HepG2 (cell line): ENCODE data around the gene C14orf119. TPM values are rescaled to one million over a fixed set of nuclear protein-coding genes. Genes with fewer than 3 reads are reported as not detected.

Source experiments
- CREB1 ChIP-seq, 2 experiments: fragments of 450-650 bp in 1 of 2; IDR thresholded peaks; 2 replicates each; pipeline ENCODE4 v1.6.1; 2016 to 2017; ENCODE audit warnings: control low read depth in 1 of 2, mild to moderate bottlenecking in 1 of 2, missing compliant biosample characterization in 1 of 2, missing genetic modification characterization in 1 of 2
- CREM ChIP-seq, 2 experiments: sonication (generic) in 1 of 2; formaldehyde crosslinking in 1 of 2; IDR thresholded peaks; 2 replicates each; pipeline versions ENCODE4 v1.4.0 to v1.6.1; 2016 to 2020; ENCODE audit warnings: antibody characterized with exemption in 1 of 2, mild to moderate bottlenecking in 1 of 2, missing genetic modification reagents in 1 of 2
- DR1 ChIP-seq: sonication (generic); formaldehyde crosslinking; IDR thresholded peaks from 2 replicates; pipeline ENCODE4 v1.8.0; 2021; ENCODE audit warnings: mild to moderate bottlenecking, missing genetic modification reagents, inconsistent platforms
- EP300 ChIP-seq, 3 experiments: sonication (generic) in 1 of 3; formaldehyde crosslinking in 1 of 3; IDR thresholded peaks; 2 replicates each; pipeline versions ENCODE4 v1.5.1 to v1.6.1; 2011 to 2020; ENCODE audit warnings: low read depth in 2 of 3, low read length in 2 of 3, borderline replicate concordance in 1 of 3, improper control_type of control experiment in 1 of 3, mild to moderate bottlenecking in 1 of 3, missing genetic modification reagents in 1 of 3, moderate library complexity in 1 of 3
- FIP1L1 ChIP-seq: fragments of 200-400 bp; formaldehyde crosslinking; IDR thresholded peaks from 2 replicates; pipeline ENCODE4 v1.6.1; 2018; ENCODE audit warnings: low read depth, mild to moderate bottlenecking, low read length, moderate library complexity, borderline replicate concordance; ENCODE audit not compliant: insufficient read depth
- FOSL2 ChIP-seq: sonication (generic); formaldehyde crosslinking; IDR thresholded peaks from 2 replicates; pipeline ENCODE4 v1.4.0; 2020; ENCODE audit warnings: missing genetic modification reagents
- JDP2 ChIP-seq: sonication (generic); formaldehyde crosslinking; IDR thresholded peaks from 2 replicates; pipeline ENCODE4 v1.8.1; 2022; ENCODE audit warnings: missing genetic modification reagents, borderline replicate concordance
- KLF6 ChIP-seq: IDR thresholded peaks from 2 replicates; pipeline ENCODE4 v1.8.0; 2016; ENCODE audit warnings: missing biosample characterization, missing genetic modification reagents
- KLF9 ChIP-seq: IDR thresholded peaks from 2 replicates; pipeline ENCODE4 v1.6.1; 2016; ENCODE audit warnings: low read depth
- NONO ChIP-seq, 2 experiments: fragments of 450-650 bp in 1 of 2; sonication (generic) in 1 of 2; formaldehyde crosslinking in 1 of 2; IDR thresholded peaks in 1 of 2; conservative IDR thresholded peaks in 1 of 2; 2 replicates each; pipeline versions ENCODE4 v1.6.1 to v1.8.0; 2017 to 2022; ENCODE audit warnings: mild to moderate bottlenecking in 1 of 2, missing genetic modification reagents in 1 of 2, moderate library complexity in 1 of 2
- PAXIP1 ChIP-seq: sonication (generic); formaldehyde crosslinking; conservative IDR thresholded peaks from 2 replicates; pipeline ENCODE4 v1.4.0; 2020; ENCODE audit warnings: mild to moderate bottlenecking, missing genetic modification reagents, moderate library complexity
- RCOR2 ChIP-seq: IDR thresholded peaks from 2 replicates; pipeline ENCODE4 v1.6.1; 2016; ENCODE audit warnings: missing biosample characterization, missing genetic modification reagents
- RFXAP ChIP-seq: sonication (generic); formaldehyde crosslinking; IDR thresholded peaks from 2 replicates; pipeline ENCODE4 v1.4.0; 2020; ENCODE audit warnings: missing genetic modification reagents, borderline replicate concordance
- SP2 ChIP-seq: sonication (generic); formaldehyde crosslinking; IDR thresholded peaks from 2 replicates; pipeline ENCODE4 v1.5.1; 2020; ENCODE audit warnings: mild to moderate bottlenecking, missing genetic modification reagents
- TAF15 ChIP-seq: fragments of 200-400 bp; formaldehyde crosslinking; IDR thresholded peaks from one replicate; pipeline ENCODE4 v1.6.1; 2018; ENCODE audit warnings: mild to moderate bottlenecking, low read depth, low read length; ENCODE audit not compliant: poor library complexity, severe bottlenecking
- TIGD3 ChIP-seq: sonication (generic); formaldehyde crosslinking; IDR thresholded peaks from 2 replicates; pipeline ENCODE4 v1.5.1; 2020; ENCODE audit warnings: mild to moderate bottlenecking, missing genetic modification reagents, borderline replicate concordance
- ZNF335 ChIP-seq: sonication (generic); formaldehyde crosslinking; IDR thresholded peaks from 2 replicates; pipeline ENCODE4 v1.4.0; 2020; ENCODE audit warnings: missing genetic modification reagents
- ZNF44 ChIP-seq: sonication (generic); formaldehyde crosslinking; IDR thresholded peaks from 2 replicates; pipeline ENCODE4 v1.5.1; 2020; ENCODE audit warnings: mild to moderate bottlenecking, missing genetic modification reagents
- ZNF530 ChIP-seq: sonication (generic); formaldehyde crosslinking; IDR thresholded peaks from 2 replicates; pipeline ENCODE4 v1.5.0; 2020; ENCODE audit warnings: low read depth, mild to moderate bottlenecking, missing genetic modification reagents
- ZNF546 ChIP-seq: sonication (generic); formaldehyde crosslinking; conservative IDR thresholded peaks from 2 replicates; pipeline ENCODE4 v1.8.1; 2023; ENCODE audit warnings: mild to moderate bottlenecking, missing genetic modification reagents
- ZNF547 ChIP-seq: sonication (generic); formaldehyde crosslinking; IDR thresholded peaks from 2 replicates; pipeline ENCODE4 v1.5.1; 2020; ENCODE audit warnings: mild to moderate bottlenecking, missing genetic modification reagents
- ZNF614 ChIP-seq: IDR thresholded peaks from 2 replicates; pipeline ENCODE4 v1.6.1; 2018; ENCODE audit warnings: missing biosample characterization, missing genetic modification reagents, inconsistent platforms, borderline replicate concordance
- polyA plus RNA-seq, 8 experiments: library from polyadenylated mRNA; depleted of rRNA in 3 of 8; stranded (reverse) in 7 of 8; unstranded in 1 of 8; fragments of >200 nt; fragmentation: Illumina TruSeq in 4 of 8; extraction: Trizol in 4 of 8; gene quantifications; 2 replicates each; pipeline versions ENCODE4 v1.2.1 to v1.2.3, GENCODE V29; 2011 to 2016; ENCODE audit warnings: low read depth in 4 of 8, missing spikeins in 1 of 8, mixed read lengths in 1 of 8; ENCODE audit not compliant: insufficient read depth in 1 of 8
- total RNA-seq, 5 experiments: library from RNA; depleted of rRNA; stranded (reverse); fragments of >200 nt; fragmentation: Illumina TruSeq; extraction: Trizol; gene quantifications; 2 replicates each; pipeline ENCODE4 v1.2.3, GENCODE V29; 2016; ENCODE audit warnings: low read depth in 1 of 5
- TF ChIP-seq, protein P1 (sequence below): sonication (generic); formaldehyde crosslinking; IDR thresholded peaks from 2 replicates; pipeline ENCODE4 v1.5.0; 2020; ENCODE audit warnings: mild to moderate bottlenecking, missing genetic modification reagents, moderate library complexity

C14orf119 gene
- total and polyA plus RNA-seq, 2 of the 13 experiments (the other 11 are each of a cell fraction or from before 2014, with no cell fraction given) = 117 to 206 TPM

DNA sequence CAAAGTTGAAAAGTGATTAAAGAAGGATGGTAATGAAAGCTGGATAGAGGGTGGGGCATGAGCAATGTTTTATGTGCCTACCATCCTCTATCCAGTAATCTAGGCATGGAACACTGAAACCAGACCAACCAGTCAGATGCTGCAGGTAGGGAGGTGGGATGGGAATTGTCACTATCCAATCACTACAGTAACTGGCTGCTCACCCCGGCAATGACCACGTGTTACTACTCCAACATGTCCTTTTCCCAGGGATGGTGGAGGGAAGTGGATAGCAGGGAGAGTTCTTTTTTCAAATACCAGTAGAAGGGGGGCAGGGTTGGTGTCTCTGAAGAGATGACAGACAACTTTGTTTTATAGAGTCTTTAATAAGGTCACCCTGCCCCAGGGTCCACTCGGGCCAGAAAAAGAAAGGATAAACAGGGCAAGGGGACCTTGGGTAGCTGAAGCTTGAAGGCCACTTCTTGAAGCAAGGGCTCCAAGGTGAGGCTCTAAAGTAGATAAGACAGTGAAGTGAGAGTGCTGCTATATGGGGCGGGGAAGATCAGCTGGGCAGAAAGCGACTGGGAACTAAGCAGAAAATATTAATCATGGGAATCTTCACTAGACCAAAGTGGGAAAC is 23.3 kb upstream of the C14orf119 start (continued):
- TF ChIP-seq DR1 (CRISPR knock-in tag) (no peak), ZNF546 (CRISPR knock-in tag) (no peak), CREM (IDR thresholded peaks at IDR 0.05) (no peak), CREM (CRISPR knock-in tag; IDR thresholded peaks at IDR 0.05) (no peak), ZNF547 (CRISPR knock-in tag) (no peak), KLF6 (CRISPR knock-in tag) (no peak), PAXIP1 (CRISPR knock-in tag) (no peak), JDP2 (CRISPR knock-in tag) (no peak), NONO (IDR thresholded peaks at IDR 0.05) (no peak), NONO (CRISPR knock-in tag; conservative IDR thresholded peaks at IDR 0.05) (no peak), FOSL2 (CRISPR knock-in tag) (no peak), ZNF335 (CRISPR knock-in tag) (no peak), ZNF614 (CRISPR knock-in tag) (0 out of 2 replicates have a peak, but pooled peaks have one; percentile 13), TIGD3 (CRISPR knock-in tag) (0 out of 2 replicates have a peak, but pooled peaks have one; percentile 43), RCOR2 (CRISPR knock-in tag) (no peak), KLF9 (no peak), EP300 (IDR thresholded peaks at IDR 0.05; ENCODE audit: low read depth in 2 of 2, low read length in 2 of 2) (no peak), EP300 (CRISPR knock-in tag; IDR thresholded peaks at IDR 0.05; ENCODE audit: borderline replicate concordance) (no peak), SP2 (CRISPR knock-in tag) (peak; percentile 7; the same call in 1 of the 2 replicates), RFXAP (CRISPR knock-in tag) (no peak), CREB1 (IDR thresholded peaks at IDR 0.05) (no peak), CREB1 (CRISPR knock-in tag; IDR thresholded peaks at IDR 0.05) (no peak), ZNF530 (CRISPR knock-in tag) (no peak), TAF15 (no peak), FIP1L1 (0 out of 2 replicates have a peak, but pooled peaks have one; percentile 10), ZNF44 (no peak)
- TF ChIP-seq, protein P1, sequence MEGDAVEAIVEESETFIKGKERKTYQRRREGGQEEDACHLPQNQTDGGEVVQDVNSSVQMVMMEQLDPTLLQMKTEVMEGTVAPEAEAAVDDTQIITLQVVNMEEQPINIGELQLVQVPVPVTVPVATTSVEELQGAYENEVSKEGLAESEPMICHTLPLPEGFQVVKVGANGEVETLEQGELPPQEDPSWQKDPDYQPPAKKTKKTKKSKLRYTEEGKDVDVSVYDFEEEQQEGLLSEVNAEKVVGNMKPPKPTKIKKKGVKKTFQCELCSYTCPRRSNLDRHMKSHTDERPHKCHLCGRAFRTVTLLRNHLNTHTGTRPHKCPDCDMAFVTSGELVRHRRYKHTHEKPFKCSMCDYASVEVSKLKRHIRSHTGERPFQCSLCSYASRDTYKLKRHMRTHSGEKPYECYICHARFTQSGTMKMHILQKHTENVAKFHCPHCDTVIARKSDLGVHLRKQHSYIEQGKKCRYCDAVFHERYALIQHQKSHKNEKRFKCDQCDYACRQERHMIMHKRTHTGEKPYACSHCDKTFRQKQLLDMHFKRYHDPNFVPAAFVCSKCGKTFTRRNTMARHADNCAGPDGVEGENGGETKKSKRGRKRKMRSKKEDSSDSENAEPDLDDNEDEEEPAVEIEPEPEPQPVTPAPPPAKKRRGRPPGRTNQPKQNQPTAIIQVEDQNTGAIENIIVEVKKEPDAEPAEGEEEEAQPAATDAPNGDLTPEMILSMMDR (CRISPR knock-in tag) = no peak
